AG10803 (cell line): ENCODE data around the gene ZNF600.
"Not testable (repeated sequence)": the region's sequence is repeated elsewhere in the genome, so short reads cannot be mapped to it uniquely, and the experiment has no call there.

Experiments used
- DNase-seq: peaks from one replicate; pipeline ENCODE4 v3.0.0; 2010; ENCODE audit warnings: low read depth
- H3K4me3 ChIP-seq: 2 replicates; pipeline ENCODE4 v1.5.1; 2011; ENCODE audit warnings: mild to moderate bottlenecking, low read length, control low read depth
- CTCF ChIP-seq: conservative IDR thresholded peaks from 2 replicates; pipeline ENCODE4 v1.5.1; 2011; ENCODE audit warnings: mild to moderate bottlenecking, low read length, control low read depth, inconsistent platforms

Gene ZNF600

GRCh38 chr19:52743091-52743490, 43.5 kb downstream of the ZNF600 start:
- no peak for TF ChIP-seq CTCF
- no peak overlapping the region for H3K4me3 ChIP-seq
- DNase-seq: no peak

GRCh38 chr19:52742516-52742915, 44.1 kb downstream of the ZNF600 start:
- no peak overlapping the region for H3K4me3 ChIP-seq
- TF ChIP-seq CTCF: no peak
- no peak for DNase-seq

GRCh38 chr19:52741951-52742485, 44.6 kb downstream of the ZNF600 start:
- TF ChIP-seq CTCF: no peak
- no peak for DNase-seq
- no peak overlapping the region for H3K4me3 ChIP-seq

GRCh38 chr19:52741371-52741770, 45.2 kb downstream of the ZNF600 start:
- DNase-seq: not testable (repeated sequence)

GRCh38 chr19:52739576-52739975, 47.0 kb downstream of the ZNF600 start:
- no peak overlapping the region for H3K4me3 ChIP-seq
- no peak for TF ChIP-seq CTCF
- DNase-seq: no peak

More at GRCh38 chr19:52741371-52741770, 45.2 kb downstream of the ZNF600 start:
- not testable (repeated sequence) for H3K4me3 ChIP-seq

- no peak for TF ChIP-seq CTCF
- DNase-seq: no peak
- H3K4me3 ChIP-seq: no peak overlapping the region
These were observed 50.9 kb downstream of the ZNF600 start for GRCh38 chr19:52735734-52736133.

- peak within 1 kb of the TSS; percentile 92 for H3K4me3 ChIP-seq
These were observed 51.5 kb downstream of the ZNF600 start, which contains the start of gene ZNF611 for GRCh38 chr19:52734893-52735661. ZNF611 (minus strand) TSS chr19:52735044; CDS start chr19:52715894, 19,150 bp downstream.

More at GRCh38 chr19:52734893-52735661, 51.5 kb downstream of the ZNF600 start, which contains the start of gene ZNF611:
- DNase-seq: peak; percentile 91
- TF ChIP-seq CTCF: peak; percentile 61
